Sigmoid colon (tissue), 3 donors: ENCODE data around the gene SMAD1.

ENCODE experiments used
- CTCF ChIP-seq, 4 experiments: fragments of 450-650 bp in 3 of 4; fragments of 200-600 bp in 1 of 4; IDR thresholded peaks; one replicate each; pipeline ENCODE4 v1.5.1; 2016 to 2019; ENCODE audit warnings: antibody characterized with exemption in 4 of 4, mild to moderate bottlenecking in 3 of 4, moderate library complexity in 2 of 4
- POLR2A ChIP-seq, 2 donors: fragments of 450-650 bp; IDR thresholded peaks; one replicate each; pipeline ENCODE4 v1.6.1; 2016; ENCODE audit warnings: antibody characterized with exemption in 2 of 2, mild to moderate bottlenecking in 2 of 2, moderate library complexity in 2 of 2

- TF ChIP-seq POLR2A (IDR thresholded peaks at IDR 0.05) (no peak), CTCF (IDR thresholded peaks at IDR 0.05) (no peak)
These were observed 59.7 kb downstream of the SMAD1 start for GRCh38 chr4:145541346-145541745.
